ENCODE results near the gene TMPRSS4. TPM values are rescaled to one million over a fixed set of nuclear protein-coding genes. Genes with fewer than 3 reads are reported as not detected.

The TMPRSS4 gene
- total RNA-seq, 1 experiment from 2014 or later = not detected

DNA sequence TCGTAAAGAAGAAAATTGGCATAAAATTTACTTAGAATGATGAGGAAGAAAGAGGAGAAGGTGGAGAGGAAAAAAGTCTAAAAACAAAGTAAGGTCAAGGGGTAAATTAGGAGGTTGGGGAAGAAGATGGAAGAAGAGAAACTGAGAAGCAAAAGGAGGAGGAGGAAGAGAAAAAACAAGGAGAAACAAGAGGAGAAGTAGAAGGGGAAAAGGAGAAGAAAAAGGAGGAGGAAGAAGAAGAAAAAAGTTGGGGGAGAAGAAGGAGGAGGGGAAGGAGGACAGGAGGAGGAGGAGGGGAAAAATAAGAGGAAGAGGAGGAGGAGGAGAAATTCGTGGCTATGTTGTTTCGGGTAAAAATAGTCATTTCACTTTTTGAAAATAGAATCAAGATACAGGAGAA, 48.3 kb upstream of the TMPRSS4 start:
- TF ChIP-seq, protein P1, sequence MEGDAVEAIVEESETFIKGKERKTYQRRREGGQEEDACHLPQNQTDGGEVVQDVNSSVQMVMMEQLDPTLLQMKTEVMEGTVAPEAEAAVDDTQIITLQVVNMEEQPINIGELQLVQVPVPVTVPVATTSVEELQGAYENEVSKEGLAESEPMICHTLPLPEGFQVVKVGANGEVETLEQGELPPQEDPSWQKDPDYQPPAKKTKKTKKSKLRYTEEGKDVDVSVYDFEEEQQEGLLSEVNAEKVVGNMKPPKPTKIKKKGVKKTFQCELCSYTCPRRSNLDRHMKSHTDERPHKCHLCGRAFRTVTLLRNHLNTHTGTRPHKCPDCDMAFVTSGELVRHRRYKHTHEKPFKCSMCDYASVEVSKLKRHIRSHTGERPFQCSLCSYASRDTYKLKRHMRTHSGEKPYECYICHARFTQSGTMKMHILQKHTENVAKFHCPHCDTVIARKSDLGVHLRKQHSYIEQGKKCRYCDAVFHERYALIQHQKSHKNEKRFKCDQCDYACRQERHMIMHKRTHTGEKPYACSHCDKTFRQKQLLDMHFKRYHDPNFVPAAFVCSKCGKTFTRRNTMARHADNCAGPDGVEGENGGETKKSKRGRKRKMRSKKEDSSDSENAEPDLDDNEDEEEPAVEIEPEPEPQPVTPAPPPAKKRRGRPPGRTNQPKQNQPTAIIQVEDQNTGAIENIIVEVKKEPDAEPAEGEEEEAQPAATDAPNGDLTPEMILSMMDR (conservative IDR thresholded peaks at IDR 0.05) = no peak
- Histone ChIP-seq H3K56ac (ENCODE audit: insufficient read length, low read depth, low read length) (no peak overlapping the region), H3K9me3 (ENCODE audit: control insufficient read depth, low read depth, low read length) (no peaks in the 10 kb centered on the region), H3K9ac (ENCODE audit: extremely low read depth, insufficient read length, low read length) (no peak overlapping the region), H3K4ac (ENCODE audit: low read depth, low read length) (no peak overlapping the region), H3K14ac (ENCODE audit: insufficient read depth, low read length) (no peak overlapping the region), H3K79me1 (ENCODE audit: insufficient read depth, low read depth, low read length, poor library complexity, severe bottlenecking) (no peaks in the 10 kb centered on the region), H2AFZ (ENCODE audit: low read length) (no peak overlapping the region), H2BK15ac (ENCODE audit: low read depth, low read length) (no peak overlapping the region), H3K4me1 (ENCODE audit: insufficient read depth, low read length) (no peaks in the 10 kb centered on the region), H4K20me1 (ENCODE audit: control insufficient read depth, insufficient read depth, insufficient read length) (no peaks in the 10 kb centered on the region), H4K5ac (ENCODE audit: insufficient read length, low read depth, low read length) (no peak overlapping the region), H3K27ac (ENCODE audit: insufficient read length, low read depth, low read length) (no peak overlapping the region), H4K91ac (ENCODE audit: insufficient read length, low read depth, low read length) (no peak overlapping the region), H2AK5ac (ENCODE audit: insufficient read length, low read length) (no peak overlapping the region), H3K23me2 (ENCODE audit: insufficient read length, low read depth, low read length, poor library complexity, severe bottlenecking) (no peaks in the 10 kb centered on the region), H3K18ac (ENCODE audit: insufficient read length, low read depth, low read length) (no peak overlapping the region), H3K4me2 (ENCODE audit: insufficient read depth, insufficient read length, low read length) (no peak overlapping the region), H2BK12ac (ENCODE audit: insufficient read length, low read depth, low read length) (no peak overlapping the region), H3K23ac (ENCODE audit: insufficient read length, low read depth, low read length) (no peak overlapping the region), H2BK120ac (ENCODE audit: low read depth, low read length, poor library complexity, severe bottlenecking) (no peak overlapping the region), H3K27me3 (ENCODE audit: insufficient read depth, low read length) (no peaks in the 10 kb centered on the region), H2BK20ac (ENCODE audit: low read depth, low read length, poor library complexity, severe bottlenecking) (no peak overlapping the region), H3K79me2 (ENCODE audit: insufficient read depth, low read length) (no peaks in the 10 kb centered on the region), H4K8ac (replicated peaks; ENCODE audit: insufficient read length, low read depth, low read length) (no peak overlapping the region), H3T11ph (ENCODE audit: low read length) (no peak overlapping the region), H2BK5ac (ENCODE audit: insufficient read length, low read length) (no peak overlapping the region)
- H3K4me3 Mint-ChIP-seq = no peak overlapping the region
- H3K9me3 Mint-ChIP-seq = no peaks in the 10 kb centered on the region; a peak in 1 of 5 replicates
- H3K27me3 Mint-ChIP-seq (ENCODE audit: low read depth) = peaks cover 14% of the 10 kb centered on the region
- no peak overlapping the region for H3K27ac Mint-ChIP-seq
- H3K4me1 Mint-ChIP-seq = no peaks in the 10 kb centered on the region
- WGBS (ENCODE audit: extremely low coverage, insufficient read length, low lambda C conversion rate) = 100% methylated on average over 1 of the region's 3 CpGs
- no peak for DNase-seq
- H3K36me3 Mint-ChIP-seq (ENCODE audit: insufficient read depth in 1 of 3, low read depth in 3 of 3) = no peaks in the 10 kb centered on the region
